Measurements from ENCODE around the gene ATXN7. TPM values are rescaled to one million over a fixed set of nuclear protein-coding genes. Genes with fewer than 3 reads are reported as not detected.

ATXN7 gene
- total RNA-seq, 1 donor from 2014 or later = 9.5 TPM

DNA sequence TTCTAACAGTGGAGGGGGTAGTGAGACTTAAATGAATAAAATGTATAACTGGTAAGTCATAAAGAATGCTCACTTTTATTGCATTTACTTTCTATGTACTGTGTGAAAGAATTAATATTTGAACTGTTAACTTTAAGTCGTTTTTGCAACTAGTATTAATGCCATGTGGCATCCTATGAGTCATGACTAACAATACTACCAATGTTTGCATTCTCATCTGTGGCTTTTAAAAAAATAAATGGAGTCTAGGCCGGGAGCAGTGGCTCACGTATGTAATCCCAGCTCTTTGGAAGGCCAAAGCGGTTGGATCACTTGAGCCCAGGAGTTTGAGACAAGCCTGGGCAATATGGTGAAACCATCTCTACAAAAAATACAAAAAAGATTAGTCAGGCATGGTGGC lies 39.4 kb upstream of the ATXN7 start:
- TF ChIP-seq, protein P1, sequence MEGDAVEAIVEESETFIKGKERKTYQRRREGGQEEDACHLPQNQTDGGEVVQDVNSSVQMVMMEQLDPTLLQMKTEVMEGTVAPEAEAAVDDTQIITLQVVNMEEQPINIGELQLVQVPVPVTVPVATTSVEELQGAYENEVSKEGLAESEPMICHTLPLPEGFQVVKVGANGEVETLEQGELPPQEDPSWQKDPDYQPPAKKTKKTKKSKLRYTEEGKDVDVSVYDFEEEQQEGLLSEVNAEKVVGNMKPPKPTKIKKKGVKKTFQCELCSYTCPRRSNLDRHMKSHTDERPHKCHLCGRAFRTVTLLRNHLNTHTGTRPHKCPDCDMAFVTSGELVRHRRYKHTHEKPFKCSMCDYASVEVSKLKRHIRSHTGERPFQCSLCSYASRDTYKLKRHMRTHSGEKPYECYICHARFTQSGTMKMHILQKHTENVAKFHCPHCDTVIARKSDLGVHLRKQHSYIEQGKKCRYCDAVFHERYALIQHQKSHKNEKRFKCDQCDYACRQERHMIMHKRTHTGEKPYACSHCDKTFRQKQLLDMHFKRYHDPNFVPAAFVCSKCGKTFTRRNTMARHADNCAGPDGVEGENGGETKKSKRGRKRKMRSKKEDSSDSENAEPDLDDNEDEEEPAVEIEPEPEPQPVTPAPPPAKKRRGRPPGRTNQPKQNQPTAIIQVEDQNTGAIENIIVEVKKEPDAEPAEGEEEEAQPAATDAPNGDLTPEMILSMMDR (IDR thresholded peaks at IDR 0.05; ENCODE audit: insufficient read depth, low read length, severe bottlenecking) = no peak
- no peaks in the 10 kb centered on the region for H3K36me3 ChIP-seq (ENCODE audit: control insufficient read depth, insufficient read depth, low read length)
- H3K27me3 ChIP-seq (ENCODE audit: control insufficient read depth, insufficient read depth, low read length) = no peaks in the 10 kb centered on the region
- no peak overlapping the region for H3K4me3 ChIP-seq (ENCODE audit: low read depth, low read length)
- peak; percentile 99 for DNase-seq (ENCODE audit: low read depth)
- no peak for FAIRE-seq

DNA sequence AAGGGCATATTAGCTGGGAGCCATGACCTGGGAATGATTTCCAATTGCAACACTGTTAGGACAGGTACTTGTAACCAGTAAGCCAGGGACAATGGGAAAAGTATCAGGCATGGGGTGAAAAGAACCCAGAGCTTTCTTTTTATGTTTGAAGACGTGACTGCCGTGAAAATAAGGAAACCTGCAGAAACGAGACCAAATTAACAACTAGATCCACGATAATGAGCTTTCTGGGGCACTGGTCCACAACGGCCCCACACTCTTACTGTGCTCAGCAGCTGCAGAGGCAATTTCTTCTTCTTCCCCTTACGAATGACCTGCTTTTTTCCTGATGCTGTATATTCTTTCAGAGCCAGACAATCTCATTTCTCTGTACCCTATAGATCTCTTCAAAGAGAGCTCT lies 33.1 kb upstream of the ATXN7 start:
- DNase-seq (ENCODE audit: low read depth) (no peak), FAIRE-seq (no peak)
- Histone ChIP-seq H3K27me3 (ENCODE audit: control insufficient read depth, insufficient read depth, low read length) (no peaks in the 10 kb centered on the region), H3K36me3 (ENCODE audit: control insufficient read depth, insufficient read depth, low read length) (no peaks in the 10 kb centered on the region), H3K4me3 (ENCODE audit: low read depth, low read length) (no peak overlapping the region)
- TF ChIP-seq, protein P1 (IDR thresholded peaks at IDR 0.05; ENCODE audit: insufficient read depth, low read length, severe bottlenecking) = no peak

DNA sequence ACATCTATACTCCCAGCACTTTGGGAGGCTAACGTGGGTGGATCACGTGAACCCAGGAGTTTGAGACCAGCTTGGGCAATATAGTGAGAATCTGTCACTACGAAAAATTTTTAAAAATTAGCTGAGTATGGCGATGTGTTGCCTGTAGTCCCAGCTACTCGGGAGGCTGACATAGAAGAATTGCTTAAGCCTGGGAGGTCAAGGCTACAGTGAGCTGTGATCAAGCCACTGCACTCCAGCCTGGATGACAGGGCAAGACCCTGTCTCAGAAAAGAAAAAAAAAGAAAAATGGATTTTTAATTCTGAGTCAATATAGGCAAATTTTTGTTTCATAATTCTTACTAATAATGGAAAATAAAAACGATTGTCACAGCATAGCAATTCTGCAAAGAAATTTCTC lies 31.3 kb upstream of the ATXN7 start:
- DNase-seq (ENCODE audit: low read depth) = no peak
- no peak for FAIRE-seq
- H3K36me3 ChIP-seq (ENCODE audit: control insufficient read depth, insufficient read depth, low read length) = no peaks in the 10 kb centered on the region
- no peak overlapping the region for H3K4me3 ChIP-seq (ENCODE audit: low read depth, low read length)
- TF ChIP-seq, protein P1 (IDR thresholded peaks at IDR 0.05; ENCODE audit: insufficient read depth, low read length, severe bottlenecking) = no peak
- H3K27me3 ChIP-seq (ENCODE audit: control insufficient read depth, insufficient read depth, low read length) = no peaks in the 10 kb centered on the region

DNA sequence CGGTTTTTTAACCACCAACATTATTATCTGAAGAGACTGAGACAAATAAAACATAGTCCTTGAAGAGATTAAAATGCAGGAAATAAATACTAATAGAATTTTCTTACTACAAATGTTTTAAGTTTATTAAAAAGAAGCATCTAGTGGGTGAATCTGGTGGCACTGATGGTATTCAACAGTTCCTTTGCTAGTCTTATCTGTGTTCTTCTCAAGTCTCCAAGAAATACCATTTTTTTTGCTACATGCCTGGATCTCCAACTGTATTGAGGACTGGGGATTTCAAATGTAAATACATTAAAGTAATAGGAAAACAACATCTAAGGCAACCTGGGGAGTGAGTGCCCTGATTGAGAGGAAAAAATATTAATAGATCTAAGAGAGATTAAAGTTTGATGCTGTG lies 22.0 kb upstream of the ATXN7 start:
- Histone ChIP-seq H3K36me3 (ENCODE audit: control insufficient read depth, insufficient read depth, low read length) (no peaks in the 10 kb centered on the region), H3K27me3 (ENCODE audit: control insufficient read depth, insufficient read depth, low read length) (no peaks in the 10 kb centered on the region), H3K4me3 (ENCODE audit: low read depth, low read length) (no peak overlapping the region)
- TF ChIP-seq, protein P1 (IDR thresholded peaks at IDR 0.05; ENCODE audit: insufficient read depth, low read length, severe bottlenecking) = no peak
- no peak for FAIRE-seq
- DNase-seq (ENCODE audit: low read depth) = no peak

DNA sequence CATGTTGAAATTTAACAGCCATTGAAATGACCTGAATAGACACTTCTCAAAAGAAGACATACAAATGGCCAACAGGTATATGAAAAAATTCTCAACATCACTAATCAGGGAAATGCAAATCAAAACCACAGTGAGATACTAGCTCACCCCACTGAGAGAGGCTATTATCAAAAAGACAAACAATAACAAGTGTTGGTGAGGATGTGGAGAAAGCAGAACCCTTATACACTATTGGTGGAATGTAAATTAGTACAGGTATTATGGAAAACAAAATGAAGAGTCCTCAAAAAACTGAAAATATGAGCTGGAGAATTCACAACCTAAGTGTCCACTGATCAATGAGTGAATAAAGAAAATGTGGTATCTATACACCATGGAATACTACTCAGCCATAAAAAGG lies 21.5 kb upstream of the ATXN7 start:
- FAIRE-seq (no peak), DNase-seq (ENCODE audit: low read depth) (no peak)
- no peaks in the 10 kb centered on the region for H3K36me3 ChIP-seq (ENCODE audit: control insufficient read depth, insufficient read depth, low read length)
- no peaks in the 10 kb centered on the region for H3K27me3 ChIP-seq (ENCODE audit: control insufficient read depth, insufficient read depth, low read length)
- H3K4me3 ChIP-seq (ENCODE audit: low read depth, low read length) = no peak overlapping the region
- TF ChIP-seq, protein P1 (IDR thresholded peaks at IDR 0.05; ENCODE audit: insufficient read depth, low read length, severe bottlenecking) = no peak

DNA sequence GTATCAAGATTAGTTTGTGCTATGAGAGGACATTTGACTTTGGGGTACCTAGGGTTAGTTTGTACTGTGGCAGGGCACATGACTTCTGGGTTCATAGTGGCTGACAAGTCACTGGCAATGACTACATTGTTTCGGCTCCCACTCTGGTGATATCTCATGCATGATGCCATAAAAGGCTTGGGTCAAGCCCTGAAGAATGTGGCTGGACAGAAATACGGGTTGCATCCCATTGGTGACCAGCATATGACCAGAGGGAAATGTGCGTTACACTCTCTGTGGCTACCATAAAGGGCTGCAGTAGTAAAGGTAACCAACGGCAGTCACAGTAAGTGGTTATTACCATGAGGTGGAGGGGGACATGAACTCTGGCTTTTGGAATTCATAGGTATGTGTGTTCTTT lies 18.5 kb upstream of the ATXN7 start:
- TF ChIP-seq, protein P1 (IDR thresholded peaks at IDR 0.05; ENCODE audit: insufficient read depth, low read length, severe bottlenecking) = no peak
- Histone ChIP-seq H3K36me3 (ENCODE audit: control insufficient read depth, insufficient read depth, low read length) (no peaks in the 10 kb centered on the region), H3K27me3 (ENCODE audit: control insufficient read depth, insufficient read depth, low read length) (no peaks in the 10 kb centered on the region), H3K4me3 (ENCODE audit: low read depth, low read length) (no peak overlapping the region)
- no peak for FAIRE-seq
- DNase-seq (ENCODE audit: low read depth) = no peak
